ENCODE data around the gene KCNJ6. TPM values are rescaled to one million over a fixed set of nuclear protein-coding genes. Genes with fewer than 3 reads are reported as not detected.

The KCNJ6 gene
- total and polyA plus RNA-seq, 10 of the 15 experiments (the other 5 are each of a cell fraction or from before 2014, with no cell fraction given) = 0.03 to 0.07 (median 0.04) TPM; not detected in 7

DNA sequence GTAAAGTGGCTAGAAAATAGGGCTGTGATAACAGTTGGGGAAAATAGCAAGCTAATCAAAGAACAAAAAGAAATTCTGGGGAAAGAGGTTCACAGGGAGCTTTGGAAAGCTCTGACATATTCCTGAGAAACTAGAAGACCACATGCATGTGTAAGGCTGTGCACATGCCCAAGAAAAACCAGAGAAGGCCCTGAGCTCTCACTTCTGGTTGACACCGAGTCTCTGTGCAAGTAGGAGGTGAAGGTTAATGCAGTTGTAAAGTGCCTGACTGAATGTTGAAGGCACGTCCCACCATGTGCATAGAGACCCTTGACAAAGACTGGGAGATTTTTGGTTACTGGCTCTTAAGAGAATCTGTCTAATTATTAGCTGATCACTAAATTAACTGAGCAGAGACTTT lies 288.7 kb downstream of the KCNJ6 start (continued):
- no peak for TF ChIP-seq CEBPZ (IDR thresholded peaks at IDR 0.05; ENCODE audit: low read depth, low read length)
- TF ChIP-seq SUPT20H (IDR thresholded peaks at IDR 0.05; ENCODE audit: borderline replicate concordance, control insufficient read depth, low read depth, low read length) = no peak
- no peak for TF ChIP-seq CHD2 (IDR thresholded peaks at IDR 0.05; ENCODE audit: borderline replicate concordance, low read depth, low read length)
- TF ChIP-seq ETV6 (conservative IDR thresholded peaks at IDR 0.05 in 1 of 2, IDR thresholded peaks at IDR 0.05 in 1 of 2; ENCODE audit: borderline replicate concordance in 1 of 2, low read depth in 1 of 2) = no peak
- TF ChIP-seq POU2F2 (IDR thresholded peaks at IDR 0.05; ENCODE audit: borderline replicate concordance, low read depth, low read length) = no peak
- TF ChIP-seq BMI1 (IDR thresholded peaks at IDR 0.05; ENCODE audit: borderline replicate concordance) = no peak

- FAIRE-seq = no peak
- Histone ChIP-seq H4K20me1 (ENCODE audit: control insufficient read depth, insufficient read depth) (no peaks in the 10 kb centered on the region), H3K27ac (ENCODE audit: control insufficient read depth, insufficient read depth) (0 out of 2 replicates have a peak overlapping the region, but pooled peaks have one; percentile 17), H2AFZ (ENCODE audit: control insufficient read depth, low read depth, low read length) (peak overlapping the region; percentile 44), H3K9me3 (replicated peaks; ENCODE audit: control insufficient read depth, insufficient read depth, low read length) (no peaks in the 10 kb centered on the region; the same call in 1 of the 3 replicates), H3K9ac (ENCODE audit: control insufficient read depth, insufficient read depth, low read length) (no peak overlapping the region), H3K4me1 (ENCODE audit: control insufficient read depth, insufficient read depth, low read length) (peaks cover 7% of the 10 kb centered on the region), H3K27me3 (replicated peaks in 1 of 2; ENCODE audit: control insufficient read depth in 2 of 2, insufficient read depth in 2 of 2, low read length in 1 of 2) (no peaks in the 10 kb centered on the region), H3K79me2 (ENCODE audit: control insufficient read depth, insufficient read depth, low read length) (no peaks in the 10 kb centered on the region), H3K4me3 (no peak overlapping the region), H3K36me3 (ENCODE audit: control insufficient read depth in 2 of 2, insufficient read depth in 2 of 2, low read length in 1 of 2) (no peaks in the 10 kb centered on the region), H3K4me2 (ENCODE audit: control insufficient read depth, insufficient read depth) (no peak overlapping the region)
- intact Hi-C loops (cut with micrococcal nuclease; ENCODE audit: unreplicated experiment) (no loop called here), in situ Hi-C loops (cut with MboI) (no loop called here)
- 14% methylated on average over 4 of the region's 4 CpGs for WGBS (ENCODE audit: insufficient coverage, insufficient replicate concordance, low lambda C conversion rate, missing lambda C conversion rate)
- ChIA-PET CTCF (interaction anchor here (1.3 kb wide), 1 partner anchor 8 kb away, joined by 4 read pairs; no protein-coding TSS in a partner anchor), SMC1A (ENCODE audit: uncharacterized antibody, unreplicated experiment) (interaction anchor here (0.9 to 1.2 kb wide), 4 partner anchors 9 to 650 kb away, joined by 3 read pairs; no protein-coding TSS in a partner anchor), POLR2A (interaction anchor here (0.7 to 2.3 kb wide), 3 partner anchors 9 to 654 kb away, joined by 3 to 9 read pairs (median 4); no protein-coding TSS in a partner anchor), RAD21 (ENCODE audit: unreplicated experiment) (interaction anchor here (0.8 to 1.3 kb wide), 2 partner anchors 64 to 641 kb away, joined by 3 read pairs; no protein-coding TSS in a partner anchor)
- ATAC-seq = peak; percentile 20; the same call in 1 of the 3 replicates
- BruUV-seq (replicated peaks) = no TSS peak
- no peak for DNase-seq (ENCODE audit: low read depth, low spot score)
- 0 out of 2 replicates have a peak, but pooled peaks have one; percentile 6 for TF ChIP-seq SPI1 (IDR thresholded peaks at IDR 0.05; ENCODE audit: borderline replicate concordance, insufficient read depth, low read depth, low read length)
- TF ChIP-seq IKZF2 (IDR thresholded peaks at IDR 0.05) = no peak
Measured at GRCh38 chr21:37627074-37627473, 289.2 kb downstream of the KCNJ6 start.

Data from GM12878 (cell line).